Fibroblast of skin of left biceps (primary cell): ENCODE measurements around the gene NAA50.

Experiments used
- DNase-seq, 2 experiments: peaks; one replicate each; pipeline ENCODE4 v3.0.0-alpha.2; 2013; ENCODE audit warnings: low read depth in 2 of 2

Gene NAA50

DNA sequence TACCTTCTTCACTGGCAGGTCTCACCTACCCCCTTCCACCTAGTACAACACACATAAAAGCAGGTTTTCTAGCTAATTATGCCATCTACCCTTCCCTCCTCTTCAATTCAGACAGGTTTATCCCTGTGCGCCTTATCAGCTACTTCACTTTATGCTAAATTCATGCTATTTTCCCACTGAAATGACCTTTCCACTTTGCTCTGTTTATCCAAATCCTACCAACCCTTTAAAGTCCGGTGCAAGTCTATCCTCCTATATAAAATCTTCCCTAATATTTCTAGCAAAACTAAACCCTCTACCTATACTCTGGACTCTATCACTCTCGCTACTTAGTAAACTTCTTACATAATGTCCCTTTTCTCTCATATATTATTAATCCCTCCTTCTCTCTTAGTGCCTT is 55.6 kb downstream of the NAA50 start:
- no peak for DNase-seq

DNA sequence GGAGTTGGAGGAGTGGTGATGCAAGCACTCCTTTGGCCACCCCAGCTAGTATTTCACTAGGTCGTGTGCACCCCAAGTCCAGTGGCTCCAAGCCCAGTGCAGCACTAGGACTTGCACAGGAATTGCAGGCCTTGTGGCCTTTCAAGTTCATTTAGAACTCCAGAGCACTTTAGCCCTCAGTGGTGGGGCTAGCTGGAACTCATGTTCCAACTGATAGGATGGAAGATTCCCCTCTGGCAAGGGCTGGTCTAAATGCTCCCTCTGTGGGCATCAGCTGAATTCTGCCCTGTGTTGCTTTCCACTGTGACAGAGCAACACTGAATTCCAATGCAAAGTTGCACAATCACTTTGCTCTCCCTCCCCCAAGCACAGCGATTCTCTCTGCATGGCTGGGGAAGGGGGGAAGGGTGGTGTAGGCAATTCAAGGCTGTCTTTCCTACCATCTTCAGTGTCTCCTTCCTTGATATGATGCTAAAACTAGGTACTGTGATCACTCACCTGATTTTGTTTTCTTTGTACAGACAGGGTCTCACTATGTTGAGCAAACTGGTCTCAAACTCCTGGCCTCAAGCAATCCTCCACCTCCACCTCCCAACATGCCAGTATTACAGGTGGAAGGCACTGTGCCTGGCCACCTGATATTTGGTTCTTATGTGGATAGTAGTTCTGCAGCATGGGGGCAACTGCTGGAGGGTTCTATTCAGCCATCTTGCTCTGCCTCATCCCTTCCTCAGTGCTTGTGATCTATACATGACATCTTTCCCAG is 59.9 kb downstream of the NAA50 start:
- no peak for DNase-seq

DNA sequence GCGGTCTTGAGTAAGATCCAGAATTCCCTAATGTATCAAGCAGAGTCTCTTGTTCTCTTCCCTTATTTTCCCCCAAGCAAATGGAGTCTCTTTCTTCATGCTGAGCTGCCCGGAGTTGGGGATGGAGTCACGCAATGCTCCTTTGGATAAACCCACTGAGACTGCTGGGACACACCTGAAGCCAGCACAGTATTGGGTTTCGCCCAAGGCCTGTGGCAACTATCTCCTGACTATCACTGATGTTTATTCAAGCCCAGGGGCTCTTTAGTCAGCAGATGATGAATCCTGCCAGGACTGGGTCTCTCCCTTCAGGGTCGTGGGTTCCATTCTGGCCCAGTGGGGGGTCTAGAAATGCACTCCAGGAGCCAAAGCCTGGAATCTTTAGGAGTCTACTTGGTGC is 60.9 kb downstream of the NAA50 start:
- no peak for DNase-seq

DNA sequence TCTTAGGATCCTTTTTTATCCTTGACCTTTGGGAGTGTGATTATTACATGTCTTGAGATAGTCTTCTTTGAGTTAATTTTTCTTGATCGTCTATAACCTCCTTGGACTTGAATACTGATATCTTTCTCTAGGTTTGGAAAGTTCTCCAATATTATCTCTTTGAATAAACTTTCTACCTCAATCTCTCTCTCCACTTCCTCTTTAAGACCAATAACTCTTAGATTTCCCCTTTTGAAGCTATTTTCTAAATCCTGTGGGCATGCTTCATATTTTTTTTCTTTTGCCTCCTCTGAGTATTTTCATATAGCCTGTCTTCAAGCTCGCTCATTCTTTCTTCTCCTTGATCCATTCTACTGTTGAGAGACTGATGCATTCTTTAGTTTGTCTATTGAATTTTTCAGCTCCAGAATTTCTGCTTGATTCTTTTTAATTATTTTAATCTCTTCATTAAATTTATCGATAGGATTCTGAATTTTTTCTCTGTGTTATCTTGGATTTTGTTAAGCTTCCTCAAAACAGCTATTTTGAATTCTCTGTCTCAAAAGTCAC is 61.7 kb downstream of the NAA50 start:
- DNase-seq, result no peak

DNA sequence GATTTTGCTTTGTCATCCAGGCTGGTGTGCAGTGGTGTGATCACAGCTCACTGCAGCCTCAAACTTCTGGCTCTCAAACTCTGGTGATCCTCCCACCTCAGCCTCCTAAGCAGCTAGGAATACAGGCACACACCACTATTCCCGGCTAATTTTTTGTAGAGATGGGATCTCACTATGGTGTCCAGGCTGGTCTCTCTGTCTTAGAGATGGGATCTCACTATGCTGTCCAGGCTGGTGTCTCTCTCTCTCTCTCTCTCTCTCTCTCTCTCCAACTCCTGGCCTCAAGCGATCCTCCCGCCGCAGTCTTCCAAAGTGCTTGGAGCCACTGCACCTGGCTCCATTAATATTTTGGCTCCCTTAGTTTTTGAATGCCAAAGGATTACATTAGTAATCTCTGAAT is 67.3 kb downstream of the NAA50 start:
- no peak for DNase-seq

DNA sequence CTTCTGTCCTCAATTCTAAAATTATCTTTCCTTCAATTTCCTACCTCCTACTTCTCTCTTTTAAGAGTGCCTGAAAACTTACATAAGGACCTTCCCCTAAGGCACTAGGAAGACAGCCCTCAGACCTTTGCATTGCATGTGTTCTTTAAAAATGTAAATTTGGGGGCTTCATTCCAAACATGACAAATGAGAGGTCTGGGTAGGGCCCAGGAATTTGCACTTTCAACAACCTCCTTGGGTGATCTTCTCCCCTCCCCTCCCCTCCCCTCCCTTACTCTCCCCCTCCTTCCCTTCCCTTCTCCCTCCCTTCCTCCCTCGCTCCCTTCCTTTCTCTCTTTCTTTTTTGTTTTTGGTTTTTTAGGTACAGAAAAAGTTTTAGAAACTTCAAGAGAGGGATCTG is 68.3 kb downstream of the NAA50 start:
- no peak for DNase-seq

DNA sequence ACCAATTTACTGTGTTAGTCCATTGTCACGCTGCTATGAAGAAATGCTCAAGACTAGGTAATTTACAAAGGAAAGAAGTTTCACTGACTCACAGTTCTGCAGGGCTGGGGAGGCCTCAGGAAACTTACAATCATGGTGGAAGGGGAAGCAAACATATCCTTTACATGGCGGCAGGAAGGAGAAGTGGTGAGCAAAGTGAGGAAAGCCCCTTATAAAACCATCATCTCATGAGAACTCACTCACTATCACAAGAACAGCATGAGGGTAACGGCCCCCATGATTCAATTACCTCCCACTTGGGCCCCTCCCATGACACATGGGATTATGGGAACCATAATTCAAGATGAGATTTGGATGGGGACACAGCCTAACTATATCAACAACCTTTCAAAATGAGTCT is 69.8 kb downstream of the NAA50 start:
- DNase-seq, result no peak

DNA sequence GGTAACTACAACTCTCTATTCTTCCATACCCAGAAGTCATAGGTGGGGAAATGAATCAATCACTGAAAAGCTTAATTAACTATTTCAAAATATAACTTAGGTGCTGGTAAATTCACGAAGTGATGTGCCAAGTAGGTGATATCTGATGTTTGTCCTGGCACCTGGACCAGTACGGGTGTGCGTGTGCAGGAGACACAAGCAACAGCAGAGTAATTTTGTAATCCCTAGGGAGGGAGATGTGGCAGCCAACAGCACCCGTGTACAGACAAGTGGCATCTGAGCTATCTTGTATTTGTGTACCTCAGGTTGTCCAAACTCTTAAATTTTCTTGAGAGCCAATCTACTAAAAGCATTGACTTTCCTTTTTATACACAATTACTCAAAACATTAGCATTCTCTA is 72.5 kb downstream of the NAA50 start:
- DNase-seq, result no peak

DNA sequence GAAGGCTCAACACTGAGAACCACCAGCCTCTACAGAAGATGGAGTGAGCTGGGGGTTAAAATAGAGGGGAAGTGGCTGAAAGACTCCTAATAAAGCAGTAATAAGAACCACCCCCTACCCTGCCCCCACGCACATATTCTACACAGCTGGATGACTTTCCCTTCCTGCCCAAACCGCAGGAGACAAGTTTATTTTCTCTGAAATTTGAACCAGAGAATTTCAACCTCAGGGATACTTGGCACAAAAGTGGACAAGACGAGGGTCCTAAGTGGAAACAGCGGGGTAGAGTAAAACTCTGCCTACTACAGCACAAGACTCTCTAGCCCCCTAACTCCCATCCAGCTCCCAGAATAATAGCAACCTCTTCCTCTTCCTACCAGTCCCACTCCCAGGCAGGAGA is 78.0 kb downstream of the NAA50 start:
- DNase-seq, result peak; percentile 34 to 40
